Endothelial cell of umbilical vein (primary cell): ENCODE results near the gene CRLF3.

Experiments used
- POLR2AphosphoS5 ChIP-seq: IDR thresholded peaks from 2 replicates; pipeline ENCODE4 v1.6.1; 2012; ENCODE audit warnings: low read depth, mild to moderate bottlenecking, control low read depth, low read length, moderate library complexity; ENCODE audit not compliant: insufficient read depth
- TF ChIP-seq, protein P1 (sequence below), 2 donors: IDR thresholded peaks; 1 replicate in 1 of 2; 2 replicates in 1 of 2; pipeline ENCODE4 v1.5.1; 2011; ENCODE audit warnings: low read length in 2 of 2, mild to moderate bottlenecking in 2 of 2, moderate library complexity in 2 of 2, control low read depth in 1 of 2, inconsistent platforms in 1 of 2, low read depth in 1 of 2; ENCODE audit not compliant: insufficient read depth in 1 of 2; ENCODE audit errors: extremely low read depth in 1 of 2
- TF ChIP-seq, protein P2 (sequence below): IDR thresholded peaks from 2 replicates; pipeline ENCODE4 v1.6.1; 2011; ENCODE audit not compliant: insufficient read depth, insufficient read length

DNA sequence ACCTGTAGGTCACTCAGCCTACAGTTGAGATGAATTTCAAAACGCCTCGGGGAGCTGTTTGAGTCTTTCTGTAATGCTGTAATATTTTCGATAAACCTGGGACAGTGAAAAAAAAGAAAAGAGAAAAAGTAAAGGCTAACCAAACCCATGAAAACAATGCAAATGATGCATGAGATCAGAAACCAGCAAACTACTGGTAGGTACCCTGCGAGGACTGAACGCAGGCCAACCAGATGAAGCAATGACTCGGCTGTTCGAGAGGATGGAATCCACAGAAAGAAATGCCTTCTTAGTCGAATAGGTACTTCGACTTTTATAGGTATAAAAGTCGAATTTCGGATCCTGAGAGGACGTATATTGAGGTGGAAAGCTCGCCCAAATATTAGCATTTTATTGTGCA, 6.8 kb upstream of the CRLF3 start:
- TF ChIP-seq, protein P1, sequence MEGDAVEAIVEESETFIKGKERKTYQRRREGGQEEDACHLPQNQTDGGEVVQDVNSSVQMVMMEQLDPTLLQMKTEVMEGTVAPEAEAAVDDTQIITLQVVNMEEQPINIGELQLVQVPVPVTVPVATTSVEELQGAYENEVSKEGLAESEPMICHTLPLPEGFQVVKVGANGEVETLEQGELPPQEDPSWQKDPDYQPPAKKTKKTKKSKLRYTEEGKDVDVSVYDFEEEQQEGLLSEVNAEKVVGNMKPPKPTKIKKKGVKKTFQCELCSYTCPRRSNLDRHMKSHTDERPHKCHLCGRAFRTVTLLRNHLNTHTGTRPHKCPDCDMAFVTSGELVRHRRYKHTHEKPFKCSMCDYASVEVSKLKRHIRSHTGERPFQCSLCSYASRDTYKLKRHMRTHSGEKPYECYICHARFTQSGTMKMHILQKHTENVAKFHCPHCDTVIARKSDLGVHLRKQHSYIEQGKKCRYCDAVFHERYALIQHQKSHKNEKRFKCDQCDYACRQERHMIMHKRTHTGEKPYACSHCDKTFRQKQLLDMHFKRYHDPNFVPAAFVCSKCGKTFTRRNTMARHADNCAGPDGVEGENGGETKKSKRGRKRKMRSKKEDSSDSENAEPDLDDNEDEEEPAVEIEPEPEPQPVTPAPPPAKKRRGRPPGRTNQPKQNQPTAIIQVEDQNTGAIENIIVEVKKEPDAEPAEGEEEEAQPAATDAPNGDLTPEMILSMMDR (IDR thresholded peaks at IDR 0.05; ENCODE audit: extremely low read depth in 1 of 2, insufficient read depth in 1 of 2, low read depth in 1 of 2, low read length in 2 of 2): no peak
- TF ChIP-seq, protein P2, sequence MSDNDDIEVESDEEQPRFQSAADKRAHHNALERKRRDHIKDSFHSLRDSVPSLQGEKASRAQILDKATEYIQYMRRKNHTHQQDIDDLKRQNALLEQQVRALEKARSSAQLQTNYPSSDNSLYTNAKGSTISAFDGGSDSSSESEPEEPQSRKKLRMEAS: no peak
- TF ChIP-seq POLR2AphosphoS5: no peak
